ENCODE data around the gene MCMBP. TPM values are rescaled to one million over a fixed set of nuclear protein-coding genes. Genes with fewer than 3 reads are reported as not detected.
A peak's percentile ranks its signal among the peaks of the same experiment; 100 is the strongest.
"Not testable (repeated sequence)": the region's sequence is repeated elsewhere in the genome, so short reads cannot be mapped to it uniquely, and the experiment has no call there.

MCMBP gene
- polyA plus RNA-seq, 1 of the 3 experiments (the other 2 are of a cell fraction), result 33.1 TPM

DNA sequence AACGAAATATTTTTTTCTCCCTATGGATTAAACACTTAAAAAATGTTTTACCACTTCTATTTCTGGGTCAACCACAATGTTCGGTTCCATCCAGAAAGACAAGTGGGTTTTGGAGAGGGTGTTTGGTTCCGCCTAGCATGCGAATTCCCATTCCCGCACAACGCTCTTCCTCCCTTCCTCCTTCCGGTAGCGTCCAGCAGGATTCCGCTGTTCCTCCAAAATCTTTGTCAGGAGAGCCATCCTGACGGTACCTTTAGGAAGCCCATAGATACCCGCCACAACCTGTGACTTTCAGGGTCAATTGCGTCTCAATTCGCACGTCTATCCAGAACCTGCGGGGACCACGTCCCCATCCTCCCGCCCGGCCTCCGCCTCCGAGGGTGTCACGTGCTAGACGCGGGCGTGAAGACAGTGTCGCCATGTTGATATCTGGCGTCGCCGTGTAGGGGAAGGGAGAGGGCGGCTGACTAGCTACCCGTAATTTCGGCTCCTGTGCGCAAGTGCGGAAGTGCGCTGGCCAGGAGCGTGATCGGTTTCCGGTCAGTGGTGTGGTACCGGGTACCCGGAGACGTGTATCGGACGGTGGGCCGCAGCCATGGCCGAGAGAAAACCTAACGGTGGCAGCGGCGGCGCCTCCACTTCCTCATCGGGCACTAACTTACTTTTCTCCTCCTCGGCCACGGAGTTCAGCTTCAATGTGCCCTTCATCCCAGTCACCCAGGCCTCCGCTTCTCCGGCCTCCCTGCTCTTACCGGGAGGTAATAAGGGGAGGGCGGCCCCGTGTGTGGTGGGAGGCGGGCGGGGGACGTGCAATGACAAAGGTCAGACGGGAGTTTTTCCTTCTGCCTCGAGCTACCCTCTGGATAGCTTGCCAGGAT is 19.8 kb upstream of the MCMBP start, which contains the start of gene SEC23IP (continued):
- TF ChIP-seq SIN3A (IDR thresholded peaks at IDR 0.05; ENCODE audit: borderline replicate concordance, low read depth, low read length) (peak; percentile 72; the same call in 1 of the 2 replicates), TAF1 (IDR thresholded peaks at IDR 0.05; ENCODE audit: borderline replicate concordance, low read depth, low read length) (no peak; the same call in 1 of the 2 replicates), ELF1 (IDR thresholded peaks at IDR 0.05) (peak; percentile 70), GATA2 (CRISPR knock-in tag; IDR thresholded peaks at IDR 0.05) (no peak), EP300 (IDR thresholded peaks at IDR 0.05; ENCODE audit: borderline replicate concordance in 1 of 2, low read depth in 1 of 2, low read length in 1 of 2) (peak in 1 of 2 experiments; percentile 10; a peak in 1 of 4 replicates), YY1 (IDR thresholded peaks at IDR 0.05; ENCODE audit: low read depth) (peak; percentile 99), MXI1 (IDR thresholded peaks at IDR 0.05; ENCODE audit: low read depth, low read length) (peak; percentile 91), NRF1 (IDR thresholded peaks at IDR 0.05; ENCODE audit: low read depth, low read length) (peak; percentile 90), JUND (IDR thresholded peaks at IDR 0.05) (no peak), MEF2A (IDR thresholded peaks at IDR 0.05; ENCODE audit: borderline replicate concordance, low read depth) (no peak), TCF12 (IDR thresholded peaks at IDR 0.05) (no peak), SMC3 (IDR thresholded peaks at IDR 0.05; ENCODE audit: low read depth, low read length) (no peak), TEAD4 (IDR thresholded peaks at IDR 0.05; ENCODE audit: borderline replicate concordance, insufficient read depth) (no peak), GABPA (IDR thresholded peaks at IDR 0.05; ENCODE audit: low read depth) (peak; percentile 93), RFX5 (IDR thresholded peaks at IDR 0.05; ENCODE audit: low read length) (no peak)
- TF ChIP-seq, protein P1, sequence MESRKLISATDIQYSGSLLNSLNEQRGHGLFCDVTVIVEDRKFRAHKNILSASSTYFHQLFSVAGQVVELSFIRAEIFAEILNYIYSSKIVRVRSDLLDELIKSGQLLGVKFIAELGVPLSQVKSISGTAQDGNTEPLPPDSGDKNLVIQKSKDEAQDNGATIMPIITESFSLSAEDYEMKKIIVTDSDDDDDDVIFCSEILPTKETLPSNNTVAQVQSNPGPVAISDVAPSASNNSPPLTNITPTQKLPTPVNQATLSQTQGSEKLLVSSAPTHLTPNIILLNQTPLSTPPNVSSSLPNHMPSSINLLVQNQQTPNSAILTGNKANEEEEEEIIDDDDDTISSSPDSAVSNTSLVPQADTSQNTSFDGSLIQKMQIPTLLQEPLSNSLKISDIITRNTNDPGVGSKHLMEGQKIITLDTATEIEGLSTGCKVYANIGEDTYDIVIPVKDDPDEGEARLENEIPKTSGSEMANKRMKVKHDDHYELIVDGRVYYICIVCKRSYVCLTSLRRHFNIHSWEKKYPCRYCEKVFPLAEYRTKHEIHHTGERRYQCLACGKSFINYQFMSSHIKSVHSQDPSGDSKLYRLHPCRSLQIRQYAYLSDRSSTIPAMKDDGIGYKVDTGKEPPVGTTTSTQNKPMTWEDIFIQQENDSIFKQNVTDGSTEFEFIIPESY (IDR thresholded peaks at IDR 0.05; ENCODE audit: borderline replicate concordance, low read depth), result peak; percentile 63; the same call in 1 of the 2 replicates
- TF ChIP-seq, protein P2, sequence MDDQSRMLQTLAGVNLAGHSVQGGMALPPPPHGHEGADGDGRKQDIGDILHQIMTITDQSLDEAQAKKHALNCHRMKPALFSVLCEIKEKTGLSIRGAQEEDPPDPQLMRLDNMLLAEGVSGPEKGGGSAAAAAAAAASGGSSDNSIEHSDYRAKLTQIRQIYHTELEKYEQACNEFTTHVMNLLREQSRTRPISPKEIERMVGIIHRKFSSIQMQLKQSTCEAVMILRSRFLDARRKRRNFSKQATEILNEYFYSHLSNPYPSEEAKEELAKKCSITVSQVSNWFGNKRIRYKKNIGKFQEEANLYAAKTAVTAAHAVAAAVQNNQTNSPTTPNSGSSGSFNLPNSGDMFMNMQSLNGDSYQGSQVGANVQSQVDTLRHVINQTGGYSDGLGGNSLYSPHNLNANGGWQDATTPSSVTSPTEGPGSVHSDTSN (IDR thresholded peaks at IDR 0.05), result no peak
- TF ChIP-seq, protein P3, sequence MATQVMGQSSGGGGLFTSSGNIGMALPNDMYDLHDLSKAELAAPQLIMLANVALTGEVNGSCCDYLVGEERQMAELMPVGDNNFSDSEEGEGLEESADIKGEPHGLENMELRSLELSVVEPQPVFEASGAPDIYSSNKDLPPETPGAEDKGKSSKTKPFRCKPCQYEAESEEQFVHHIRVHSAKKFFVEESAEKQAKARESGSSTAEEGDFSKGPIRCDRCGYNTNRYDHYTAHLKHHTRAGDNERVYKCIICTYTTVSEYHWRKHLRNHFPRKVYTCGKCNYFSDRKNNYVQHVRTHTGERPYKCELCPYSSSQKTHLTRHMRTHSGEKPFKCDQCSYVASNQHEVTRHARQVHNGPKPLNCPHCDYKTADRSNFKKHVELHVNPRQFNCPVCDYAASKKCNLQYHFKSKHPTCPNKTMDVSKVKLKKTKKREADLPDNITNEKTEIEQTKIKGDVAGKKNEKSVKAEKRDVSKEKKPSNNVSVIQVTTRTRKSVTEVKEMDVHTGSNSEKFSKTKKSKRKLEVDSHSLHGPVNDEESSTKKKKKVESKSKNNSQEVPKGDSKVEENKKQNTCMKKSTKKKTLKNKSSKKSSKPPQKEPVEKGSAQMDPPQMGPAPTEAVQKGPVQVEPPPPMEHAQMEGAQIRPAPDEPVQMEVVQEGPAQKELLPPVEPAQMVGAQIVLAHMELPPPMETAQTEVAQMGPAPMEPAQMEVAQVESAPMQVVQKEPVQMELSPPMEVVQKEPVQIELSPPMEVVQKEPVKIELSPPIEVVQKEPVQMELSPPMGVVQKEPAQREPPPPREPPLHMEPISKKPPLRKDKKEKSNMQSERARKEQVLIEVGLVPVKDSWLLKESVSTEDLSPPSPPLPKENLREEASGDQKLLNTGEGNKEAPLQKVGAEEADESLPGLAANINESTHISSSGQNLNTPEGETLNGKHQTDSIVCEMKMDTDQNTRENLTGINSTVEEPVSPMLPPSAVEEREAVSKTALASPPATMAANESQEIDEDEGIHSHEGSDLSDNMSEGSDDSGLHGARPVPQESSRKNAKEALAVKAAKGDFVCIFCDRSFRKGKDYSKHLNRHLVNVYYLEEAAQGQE (IDR thresholded peaks at IDR 0.05; ENCODE audit: low read depth, low read length), result no peak
- TF ChIP-seq, protein P4, sequence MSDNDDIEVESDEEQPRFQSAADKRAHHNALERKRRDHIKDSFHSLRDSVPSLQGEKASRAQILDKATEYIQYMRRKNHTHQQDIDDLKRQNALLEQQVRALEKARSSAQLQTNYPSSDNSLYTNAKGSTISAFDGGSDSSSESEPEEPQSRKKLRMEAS (IDR thresholded peaks at IDR 0.05; ENCODE audit: low read depth), result peak; percentile 99

DNA sequence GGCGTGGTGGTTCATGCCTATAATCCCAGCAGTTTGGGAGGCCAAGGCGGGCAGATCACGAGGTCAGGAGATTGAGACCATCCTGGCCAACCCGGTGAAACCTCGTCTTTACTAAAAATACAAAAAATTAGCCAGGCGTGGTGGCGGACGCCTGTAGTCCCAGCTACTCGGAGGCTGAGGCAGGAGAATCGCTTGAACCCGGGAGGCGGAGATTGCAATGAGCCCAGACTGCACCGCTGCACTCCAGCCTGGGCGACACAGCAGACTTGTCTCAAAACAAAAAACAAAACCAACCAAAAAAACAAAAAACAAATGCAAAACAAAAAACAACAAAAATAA is 19.2 kb upstream of the MCMBP start:
- WGBS (ENCODE audit: low lambda C conversion rate), result 50% methylated on average over 14 of the region's 14 CpGs
- Histone ChIP-seq H4K20me1 (ENCODE audit: insufficient read depth) (peaks cover 32% of the 10 kb centered on the region), H2AFZ (ENCODE audit: low read depth) (peak overlapping the region; percentile 100), H3K79me2 (ENCODE audit: insufficient read depth) (peaks cover 55% of the 10 kb centered on the region), H3K9ac (peak overlapping the region; percentile 96), H3K4me1 (ENCODE audit: control insufficient read depth in 1 of 2, insufficient read depth in 2 of 2, low read depth in 1 of 2, low read length in 1 of 2) (peaks cover 0 to 21% of the 10 kb centered on the region in 2 experiments; a peak in 3 of 4 replicates), H3K27ac (ENCODE audit: low read depth in 2 of 2, low read length in 1 of 2) (peak overlapping the region; percentile 83 to 87), H3K4me2 (peak overlapping the region; percentile 90), H3K4me3 (ENCODE audit: low read depth in 2 of 2, low read length in 1 of 2) (peak overlapping the region; percentile 95 to 99)
- not testable (repeated sequence) for H3K9me3 ChIP-seq; H3K36me3 ChIP-seq (replicated peaks in 1 of 2; ENCODE audit: control insufficient read depth in 1 of 2, insufficient read depth in 2 of 2, low read length in 1 of 2); H3K9me2 ChIP-seq; H3F3A ChIP-seq (replicated peaks; ENCODE audit: insufficient read depth); H3K27me3 ChIP-seq (ENCODE audit: insufficient read depth); DNase-seq
- ChIA-PET POLR2A (interaction anchor here (0.8 to 2.6 kb wide), 4 partner anchors 11 to 295 kb away, joined by 3 to 18 read pairs (median 4); partner anchors contain the start of genes INPP5F, MCMBP and TIAL1), CTCF (interaction anchor here (0.9 to 5.9 kb wide), 3 partner anchors 14 to 28 kb away, joined by 3 to 23 read pairs (median 4); partner anchors contain the start of gene MCMBP)

DNA sequence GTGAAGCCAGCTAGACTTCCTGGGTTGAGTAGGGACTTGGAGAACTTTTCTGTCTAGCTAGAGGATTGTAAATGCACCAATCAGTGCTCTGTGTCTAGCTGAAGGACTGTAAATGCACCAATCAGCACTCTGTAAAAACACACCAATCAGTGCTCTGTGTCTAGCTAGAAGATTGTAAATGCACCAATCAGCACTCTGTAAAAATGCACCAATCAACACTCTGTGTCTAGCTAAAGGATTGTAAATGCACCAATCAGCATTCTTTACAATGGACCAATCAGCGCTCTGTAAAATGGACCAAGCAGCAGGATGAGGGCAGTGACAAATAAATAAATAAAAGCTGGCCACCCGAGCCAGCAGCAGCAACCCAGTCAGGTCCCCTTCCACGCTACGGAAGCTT is 17.7 kb upstream of the MCMBP start:
- H3K27ac ChIP-seq (ENCODE audit: low read depth in 2 of 2, low read length in 1 of 2); H3F3A ChIP-seq (replicated peaks; ENCODE audit: insufficient read depth); H2AFZ ChIP-seq (ENCODE audit: low read depth); DNase-seq; H3K9me3 ChIP-seq; H3K9ac ChIP-seq; H3K36me3 ChIP-seq (replicated peaks in 1 of 2; ENCODE audit: control insufficient read depth in 1 of 2, insufficient read depth in 2 of 2, low read length in 1 of 2); H3K9me2 ChIP-seq; H3K4me3 ChIP-seq (ENCODE audit: low read depth in 2 of 2, low read length in 1 of 2); H3K4me2 ChIP-seq; POLR2A ChIA-PET; H3K27me3 ChIP-seq (ENCODE audit: insufficient read depth): not testable (repeated sequence)
- peaks cover 0 to 11% of the 10 kb centered on the region in 2 experiments; a peak in 3 of 4 replicates for H3K4me1 ChIP-seq (ENCODE audit: control insufficient read depth in 1 of 2, insufficient read depth in 2 of 2, low read depth in 1 of 2, low read length in 1 of 2)
- CTCF ChIA-PET, result interaction anchor here (5.9 kb wide), 1 partner anchor 17 kb away, joined by 23 read pairs; the partner anchor contains the start of gene MCMBP
- 82% methylated on average over 4 of the region's 4 CpGs for WGBS (ENCODE audit: low lambda C conversion rate)
- peaks cover 40% of the 10 kb centered on the region for H3K79me2 ChIP-seq (ENCODE audit: insufficient read depth)
- H4K20me1 ChIP-seq (ENCODE audit: insufficient read depth), result peaks cover 16% of the 10 kb centered on the region

All from SK-N-SH (cell line).